Bronchial epithelial cell (primary cell): ENCODE measurements around the gene SDK2. TPM values are rescaled to one million over a fixed set of nuclear protein-coding genes. Genes with fewer than 3 reads are reported as not detected.

Experiments used
- DNase-seq: peaks from one replicate; pipeline ENCODE4 v3.0.0-alpha.2; 2010; ENCODE audit warnings: low read depth
- FAIRE-seq: peaks from 2 replicates; lab custom pipeline; 2011; peaks lifted over from hg19 to GRCh38; lab: Jason Lieb, UNC
- H3K27me3 ChIP-seq: 2 replicates; pipeline ENCODE4 v1.5.1; 2011; ENCODE audit warnings: low read length; ENCODE audit not compliant: control insufficient read depth, insufficient read depth
- H3K36me3 ChIP-seq: 2 replicates; pipeline ENCODE4 v1.5.1; 2011; ENCODE audit warnings: low read length; ENCODE audit not compliant: control insufficient read depth, insufficient read depth
- H3K4me3 ChIP-seq: 2 replicates; pipeline ENCODE4 v1.5.1; 2011; ENCODE audit warnings: mild to moderate bottlenecking, low read depth, low read length, control low read depth
- total RNA-seq: library from RNA; depleted of rRNA; stranded (reverse); fragments of >200 nt; gene quantifications from 2 replicates; pipeline ENCODE4 v1.2.1, GENCODE V29; 2014
- TF ChIP-seq, protein P1 (sequence below): IDR thresholded peaks from 2 replicates; pipeline ENCODE4 v1.5.1; 2011; ENCODE audit warnings: mild to moderate bottlenecking, moderate library complexity, low read length, control low read depth, inconsistent platforms; ENCODE audit not compliant: insufficient read depth, severe bottlenecking

SDK2 gene
- total RNA-seq, 1 donor from 2014 or later, result 2.1 TPM

DNA sequence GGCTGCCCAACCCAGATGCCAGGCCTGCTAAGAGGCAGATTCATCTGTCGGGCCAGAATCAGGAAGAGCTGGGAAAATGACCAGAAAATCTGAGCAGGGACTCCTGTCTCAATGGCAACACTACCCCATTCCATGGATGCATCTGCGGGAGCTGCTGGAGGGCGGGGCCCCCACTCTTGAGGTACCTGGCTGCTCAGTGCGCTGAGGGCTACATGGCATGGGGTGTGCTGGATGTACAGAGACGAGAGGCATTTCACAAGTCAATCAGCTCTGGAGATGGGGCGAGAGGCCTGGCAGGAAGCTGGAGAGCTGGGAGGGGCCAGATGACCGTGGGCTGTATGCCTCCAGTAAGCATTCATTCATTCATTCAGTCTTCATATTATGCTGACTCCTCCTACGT, 6.4 kb downstream of the SDK2 start:
- Histone ChIP-seq H3K36me3 (peaks cover 1% of the 10 kb centered on the region), H3K4me3 (no peak overlapping the region), H3K27me3 (no peaks in the 10 kb centered on the region)
- FAIRE-seq (no peak), DNase-seq (no peak)
- TF ChIP-seq, protein P1, sequence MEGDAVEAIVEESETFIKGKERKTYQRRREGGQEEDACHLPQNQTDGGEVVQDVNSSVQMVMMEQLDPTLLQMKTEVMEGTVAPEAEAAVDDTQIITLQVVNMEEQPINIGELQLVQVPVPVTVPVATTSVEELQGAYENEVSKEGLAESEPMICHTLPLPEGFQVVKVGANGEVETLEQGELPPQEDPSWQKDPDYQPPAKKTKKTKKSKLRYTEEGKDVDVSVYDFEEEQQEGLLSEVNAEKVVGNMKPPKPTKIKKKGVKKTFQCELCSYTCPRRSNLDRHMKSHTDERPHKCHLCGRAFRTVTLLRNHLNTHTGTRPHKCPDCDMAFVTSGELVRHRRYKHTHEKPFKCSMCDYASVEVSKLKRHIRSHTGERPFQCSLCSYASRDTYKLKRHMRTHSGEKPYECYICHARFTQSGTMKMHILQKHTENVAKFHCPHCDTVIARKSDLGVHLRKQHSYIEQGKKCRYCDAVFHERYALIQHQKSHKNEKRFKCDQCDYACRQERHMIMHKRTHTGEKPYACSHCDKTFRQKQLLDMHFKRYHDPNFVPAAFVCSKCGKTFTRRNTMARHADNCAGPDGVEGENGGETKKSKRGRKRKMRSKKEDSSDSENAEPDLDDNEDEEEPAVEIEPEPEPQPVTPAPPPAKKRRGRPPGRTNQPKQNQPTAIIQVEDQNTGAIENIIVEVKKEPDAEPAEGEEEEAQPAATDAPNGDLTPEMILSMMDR, result no peak

DNA sequence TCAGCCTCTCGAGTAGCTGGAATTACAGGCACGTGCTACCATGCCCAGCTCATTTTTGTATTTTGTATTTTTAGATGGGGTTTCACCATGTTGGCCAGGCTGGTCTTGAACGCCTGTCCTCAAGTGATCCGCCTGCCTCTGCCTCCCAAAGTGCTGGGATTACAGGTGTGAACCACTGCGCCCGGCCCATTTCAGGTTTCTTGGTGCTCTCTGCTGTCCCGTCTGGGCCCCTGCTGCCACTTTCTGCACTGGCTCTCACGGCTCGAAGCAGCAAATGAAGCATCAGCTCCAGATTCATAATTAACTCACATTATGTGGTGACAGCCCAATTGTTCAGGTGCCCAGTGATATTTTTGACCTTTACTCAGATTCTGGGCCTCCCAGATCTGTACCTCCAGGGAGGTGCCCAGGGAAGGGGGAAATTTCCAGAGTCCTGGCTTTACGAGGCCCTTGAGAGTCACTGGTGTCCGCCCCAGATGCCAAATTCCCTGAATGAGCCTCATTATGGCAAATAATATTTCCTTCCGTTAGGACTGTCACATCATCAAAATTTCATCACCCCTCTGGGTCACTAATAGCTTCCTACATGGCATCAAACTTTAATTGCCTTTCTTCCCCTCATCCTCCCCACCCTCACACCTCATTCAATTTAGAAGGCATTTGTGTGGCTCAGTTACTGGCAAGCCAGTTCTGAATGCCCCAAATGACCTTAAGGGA, 9.0 kb downstream of the SDK2 start:
- Histone ChIP-seq H3K4me3 (no peak overlapping the region), H3K27me3 (no peaks in the 10 kb centered on the region), H3K36me3 (peaks cover 1% of the 10 kb centered on the region)
- TF ChIP-seq, protein P1, result no peak
- DNase-seq, result no peak
- no peak for FAIRE-seq

DNA sequence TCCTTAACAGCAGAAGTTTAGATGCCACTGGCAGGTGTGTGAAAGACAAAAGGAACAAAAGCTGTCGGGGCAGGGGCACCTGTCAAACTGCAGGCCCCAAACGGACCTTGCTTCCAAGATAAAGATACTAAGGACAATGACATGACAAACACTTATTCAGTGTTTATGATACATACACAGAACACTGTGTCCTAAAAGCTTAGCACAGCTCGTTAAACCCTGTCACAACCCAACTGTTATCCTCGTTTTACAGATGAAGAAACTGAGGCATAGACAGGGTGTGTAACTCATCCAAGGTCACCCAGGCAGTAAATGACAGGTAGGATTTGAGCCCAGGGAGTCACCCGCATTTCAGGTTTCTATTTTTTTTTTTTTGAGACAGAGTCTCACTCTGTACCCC, 9.6 kb downstream of the SDK2 start:
- TF ChIP-seq, protein P1, result no peak
- FAIRE-seq (no peak), DNase-seq (no peak)

DNA sequence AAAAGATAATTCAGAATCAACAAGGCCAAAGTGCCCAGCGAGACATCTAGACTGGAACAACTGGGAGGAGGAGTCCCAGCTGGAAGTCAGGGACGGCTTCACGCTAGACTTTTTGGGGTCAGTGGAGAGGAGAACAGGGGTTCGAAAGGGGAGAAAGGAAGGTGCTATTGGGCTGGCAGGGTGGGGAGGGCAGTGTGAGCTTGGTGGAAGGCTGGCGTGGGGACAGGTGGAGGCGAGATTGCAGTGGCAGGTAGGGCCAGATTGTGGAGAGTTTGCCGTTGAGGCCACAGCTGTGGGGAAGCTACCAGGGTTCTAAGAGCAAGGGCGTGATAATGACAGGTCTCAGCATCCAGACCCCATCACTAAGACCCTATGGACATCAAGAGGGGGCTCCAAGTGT, 10.5 kb downstream of the SDK2 start:
- Histone ChIP-seq H3K36me3 (peaks cover 1% of the 10 kb centered on the region), H3K4me3 (no peak overlapping the region), H3K27me3 (no peaks in the 10 kb centered on the region)
- FAIRE-seq, result no peak
- TF ChIP-seq, protein P1, result no peak
- no peak for DNase-seq

More for the DNA sequence above, 9.6 kb downstream of the SDK2 start:
- H3K4me3 ChIP-seq, result no peak overlapping the region
- peaks cover 1% of the 10 kb centered on the region for H3K36me3 ChIP-seq
- H3K27me3 ChIP-seq, result no peaks in the 10 kb centered on the region

DNA sequence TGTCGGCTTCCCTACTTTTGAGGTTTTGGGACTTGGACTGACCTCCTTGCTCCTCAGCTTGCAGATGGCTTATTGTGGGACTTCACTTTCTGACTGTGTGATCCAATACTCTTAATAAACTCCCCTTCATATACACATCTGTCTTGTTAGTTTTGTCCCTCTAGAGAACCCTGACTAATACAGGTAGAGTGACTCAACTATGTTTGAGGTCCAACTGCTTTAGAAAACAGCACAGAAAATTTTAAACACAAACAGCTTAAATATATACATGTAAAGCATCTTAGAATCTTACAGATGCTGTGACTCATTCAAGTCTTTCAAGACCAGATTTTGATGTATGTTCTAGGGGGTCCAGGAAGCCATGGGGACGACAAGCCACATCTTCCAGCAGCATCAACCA, 11.7 kb downstream of the SDK2 start:
- Histone ChIP-seq H3K4me3 (no peak overlapping the region), H3K36me3 (peaks cover 1% of the 10 kb centered on the region), H3K27me3 (no peaks in the 10 kb centered on the region)
- TF ChIP-seq, protein P1, result no peak
- DNase-seq (no peak), FAIRE-seq (no peak)
